HEK293 (cell line): ENCODE measurements around the gene GLRA2.

ENCODE experiments used
- CTCF ChIA-PET: fragments of 350-600 bp; formaldehyde crosslinking; extraction: SDS; loops from one replicate; lab custom pipeline; 2021; ENCODE audit warnings: antibody characterized with exemption; lab: Yijun Ruan, JAX
- POLR2A ChIA-PET: fragments of 300-600 bp; formaldehyde crosslinking; extraction: SDS; loops from one replicate; lab custom pipeline; 2020; ENCODE audit warnings: antibody characterized with exemption, inconsistent platforms; lab: Yijun Ruan, JAX
- H3K27ac ChIP-seq: fragments of 200-500 bp; sonication (Bioruptor generic); 2 replicates; pipeline ENCODE4 v1.5.1; 2014; ENCODE audit warnings: low read depth, low read length, control low read depth, inconsistent platforms; ENCODE audit errors: extremely low read depth
- H3K36me3 ChIP-seq, 2 experiments: fragments of 200-500 bp in 1 of 2; sonication (Bioruptor generic) in 1 of 2; 1 replicate in 1 of 2; 2 replicates in 1 of 2; pipeline ENCODE4 v1.5.1; 2014 to 2017; ENCODE audit warnings: inconsistent platforms in 2 of 2, low read length in 2 of 2; ENCODE audit not compliant: control insufficient read depth in 2 of 2, insufficient read depth in 1 of 2
- H3K4me1 ChIP-seq: fragments of 200-500 bp; sonication (Bioruptor generic); 2 replicates; pipeline ENCODE4 v1.5.1; 2014; ENCODE audit warnings: mild to moderate bottlenecking, low read length, inconsistent platforms; ENCODE audit not compliant: control insufficient read depth, insufficient read depth
- H3K4me3 ChIP-seq: 2 replicates; pipeline ENCODE4 v1.5.1; 2011; ENCODE audit warnings: low read depth, mild to moderate bottlenecking, control low read depth, low read length, moderate library complexity
- H3K9me3 ChIP-seq: fragments of 200-500 bp; sonication (Bioruptor generic); 2 replicates; pipeline ENCODE4 v1.5.1; 2014; ENCODE audit warnings: low read depth, low read length, inconsistent platforms; ENCODE audit not compliant: control insufficient read depth, insufficient read depth
- OVOL3 ChIP-seq: fragments of 450-650 bp; formaldehyde crosslinking; IDR thresholded peaks from 2 replicates; pipeline ENCODE4 v1.5.1; 2016; ENCODE audit warnings: missing biosample characterization, missing genetic modification characterization
- PATZ1 ChIP-seq: fragments of 450-650 bp; formaldehyde crosslinking; IDR thresholded peaks from 2 replicates; pipeline ENCODE4 v1.5.1; 2016; ENCODE audit warnings: missing biosample characterization, missing genetic modification characterization
- ZBTB20 ChIP-seq: fragments of 450-650 bp; formaldehyde crosslinking; IDR thresholded peaks from 2 replicates; pipeline ENCODE4 v1.5.1; 2016; ENCODE audit warnings: missing biosample characterization, missing genetic modification characterization
- ZBTB6 ChIP-seq: fragments of 450-650 bp; formaldehyde crosslinking; IDR thresholded peaks from 2 replicates; pipeline ENCODE4 v1.5.1; 2017; ENCODE audit warnings: missing biosample characterization, missing genetic modification characterization
- ZFP3 ChIP-seq: fragments of 450-650 bp; formaldehyde crosslinking; IDR thresholded peaks from 2 replicates; pipeline ENCODE4 v1.5.1; 2016; ENCODE audit warnings: low read depth, missing biosample characterization, missing genetic modification characterization
- ZIC2 ChIP-seq: fragments of 450-650 bp; formaldehyde crosslinking; IDR thresholded peaks from 2 replicates; pipeline ENCODE4 v1.5.1; 2016; ENCODE audit warnings: missing biosample characterization, missing genetic modification characterization
- ZNF146 ChIP-seq: fragments of 450-650 bp; formaldehyde crosslinking; IDR thresholded peaks from 2 replicates; pipeline ENCODE4 v1.5.1; 2016; ENCODE audit warnings: missing biosample characterization, missing genetic modification characterization
- ZNF19 ChIP-seq: fragments of 450-650 bp; formaldehyde crosslinking; IDR thresholded peaks from 2 replicates; pipeline ENCODE4; 2016; ENCODE audit warnings: missing biosample characterization, missing genetic modification characterization, low read depth
- ZNF2 ChIP-seq: fragments of 450-650 bp; formaldehyde crosslinking; IDR thresholded peaks from 2 replicates; pipeline ENCODE4 v1.5.1; 2016; ENCODE audit warnings: missing biosample characterization, missing genetic modification characterization
- ZNF24 ChIP-seq: fragments of 450-650 bp; formaldehyde crosslinking; IDR thresholded peaks from 2 replicates; pipeline ENCODE4 v1.5.1; 2016; ENCODE audit warnings: missing biosample characterization, missing genetic modification characterization
- ZNF292 ChIP-seq: fragments of 450-650 bp; formaldehyde crosslinking; IDR thresholded peaks from 2 replicates; pipeline ENCODE4 v1.5.1; 2016; ENCODE audit warnings: low read depth, missing biosample characterization, missing genetic modification characterization, borderline replicate concordance
- ZNF324 ChIP-seq: fragments of 450-650 bp; formaldehyde crosslinking; IDR thresholded peaks from 2 replicates; pipeline ENCODE4 v1.5.1; 2016; ENCODE audit warnings: missing biosample characterization, missing genetic modification characterization
- ZNF366 ChIP-seq: fragments of 450-650 bp; formaldehyde crosslinking; conservative IDR thresholded peaks from 2 replicates; pipeline ENCODE4 v1.5.1; 2016; ENCODE audit warnings: missing biosample characterization, missing genetic modification characterization
- ZNF433 ChIP-seq: fragments of 450-650 bp; formaldehyde crosslinking; IDR thresholded peaks from 2 replicates; pipeline ENCODE4 v1.5.1; 2016; ENCODE audit warnings: missing biosample characterization, missing genetic modification characterization, low read depth
- ZNF548 ChIP-seq: fragments of 450-650 bp; formaldehyde crosslinking; IDR thresholded peaks from 2 replicates; pipeline ENCODE4 v1.5.1; 2016; ENCODE audit warnings: missing biosample characterization, missing genetic modification characterization
- ZNF624 ChIP-seq: fragments of 450-650 bp; formaldehyde crosslinking; IDR thresholded peaks from 2 replicates; pipeline ENCODE4 v1.5.1; 2017; ENCODE audit warnings: missing biosample characterization, missing genetic modification characterization
- ZNF626 ChIP-seq: fragments of 450-650 bp; sonication (Bioruptor Pico); formaldehyde crosslinking; IDR thresholded peaks from 2 replicates; pipeline ENCODE4 v1.5.1; 2018; ENCODE audit warnings: missing biosample characterization, missing genetic modification characterization, inconsistent platforms
- ZNF768 ChIP-seq: fragments of 450-650 bp; formaldehyde crosslinking; IDR thresholded peaks from 2 replicates; pipeline ENCODE4 v1.5.1; 2018; ENCODE audit warnings: missing biosample characterization, mild to moderate bottlenecking, missing genetic modification characterization
- ZSCAN16 ChIP-seq: fragments of 450-650 bp; formaldehyde crosslinking; IDR thresholded peaks from 2 replicates; pipeline ENCODE4 v1.5.1; 2016; ENCODE audit warnings: missing biosample characterization, missing genetic modification characterization
- ZSCAN23 ChIP-seq: fragments of 450-650 bp; formaldehyde crosslinking; IDR thresholded peaks from 2 replicates; pipeline ENCODE4 v1.5.1; 2016; ENCODE audit warnings: missing biosample characterization, missing genetic modification characterization
- TF ChIP-seq, protein P1 (sequence below): fragments of 450-650 bp; formaldehyde crosslinking; IDR thresholded peaks from 2 replicates; pipeline ENCODE4 v1.5.1; 2016; ENCODE audit warnings: missing biosample characterization, missing genetic modification characterization
- TF ChIP-seq, protein P2 (sequence below): fragments of 450-650 bp; formaldehyde crosslinking; conservative IDR thresholded peaks from 2 replicates; pipeline ENCODE4 v1.5.1; 2016; ENCODE audit warnings: low read depth, missing biosample characterization, missing genetic modification characterization

Gene GLRA2

DNA sequence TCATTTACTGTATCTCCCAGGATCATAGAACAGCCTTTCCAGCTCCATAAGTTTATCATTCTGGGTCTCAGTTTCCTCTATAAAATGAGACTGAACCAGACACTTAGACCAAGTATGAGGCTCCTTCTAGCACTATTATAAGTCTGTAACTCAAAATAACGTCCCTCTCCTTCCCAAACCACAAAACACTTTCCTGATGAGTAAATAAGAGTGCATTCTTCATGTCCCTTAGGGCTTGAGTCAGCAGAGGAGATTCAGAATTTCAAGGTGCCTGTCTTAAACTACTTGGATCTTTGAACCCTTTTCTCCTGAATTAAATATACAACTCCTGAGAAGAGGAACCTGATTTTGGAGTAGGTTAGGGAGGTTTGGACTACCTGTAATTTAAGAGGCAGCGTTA lies 62.6 kb downstream of the GLRA2 start (continued):
- TF ChIP-seq PATZ1 (tag by site-specific recombination) (no peak), ZIC2 (tag by site-specific recombination) (no peak), ZNF146 (tag by site-specific recombination) (no peak), ZNF768 (tag by site-specific recombination) (no peak), ZNF24 (no peak), ZFP3 (tag by site-specific recombination) (no peak), ZSCAN16 (tag by site-specific recombination) (no peak), ZBTB6 (tag by site-specific recombination) (no peak), ZNF292 (tag by site-specific recombination) (no peak), ZNF626 (tag by site-specific recombination) (no peak), ZNF366 (tag by site-specific recombination) (no peak)
- TF ChIP-seq, protein P1, sequence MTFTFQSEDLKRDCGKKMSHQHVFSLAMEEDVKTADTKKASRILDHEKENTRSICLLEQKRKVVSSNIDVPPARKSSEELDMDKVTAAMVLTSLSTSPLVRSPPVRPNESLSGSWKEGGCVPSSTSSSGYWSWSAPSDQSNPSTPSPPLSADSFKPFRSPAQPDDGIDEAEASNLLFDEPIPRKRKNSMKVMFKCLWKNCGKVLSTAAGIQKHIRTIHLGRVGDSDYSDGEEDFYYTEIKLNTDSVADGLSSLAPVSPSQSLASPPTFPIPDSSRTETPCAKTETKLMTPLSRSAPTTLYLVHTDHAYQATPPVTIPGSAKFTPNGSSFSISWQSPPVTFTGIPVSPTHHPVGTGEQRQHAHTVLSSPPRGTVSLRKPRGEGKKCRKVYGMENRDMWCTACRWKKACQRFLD (tag by site-specific recombination): no peak
- TF ChIP-seq, protein P2, sequence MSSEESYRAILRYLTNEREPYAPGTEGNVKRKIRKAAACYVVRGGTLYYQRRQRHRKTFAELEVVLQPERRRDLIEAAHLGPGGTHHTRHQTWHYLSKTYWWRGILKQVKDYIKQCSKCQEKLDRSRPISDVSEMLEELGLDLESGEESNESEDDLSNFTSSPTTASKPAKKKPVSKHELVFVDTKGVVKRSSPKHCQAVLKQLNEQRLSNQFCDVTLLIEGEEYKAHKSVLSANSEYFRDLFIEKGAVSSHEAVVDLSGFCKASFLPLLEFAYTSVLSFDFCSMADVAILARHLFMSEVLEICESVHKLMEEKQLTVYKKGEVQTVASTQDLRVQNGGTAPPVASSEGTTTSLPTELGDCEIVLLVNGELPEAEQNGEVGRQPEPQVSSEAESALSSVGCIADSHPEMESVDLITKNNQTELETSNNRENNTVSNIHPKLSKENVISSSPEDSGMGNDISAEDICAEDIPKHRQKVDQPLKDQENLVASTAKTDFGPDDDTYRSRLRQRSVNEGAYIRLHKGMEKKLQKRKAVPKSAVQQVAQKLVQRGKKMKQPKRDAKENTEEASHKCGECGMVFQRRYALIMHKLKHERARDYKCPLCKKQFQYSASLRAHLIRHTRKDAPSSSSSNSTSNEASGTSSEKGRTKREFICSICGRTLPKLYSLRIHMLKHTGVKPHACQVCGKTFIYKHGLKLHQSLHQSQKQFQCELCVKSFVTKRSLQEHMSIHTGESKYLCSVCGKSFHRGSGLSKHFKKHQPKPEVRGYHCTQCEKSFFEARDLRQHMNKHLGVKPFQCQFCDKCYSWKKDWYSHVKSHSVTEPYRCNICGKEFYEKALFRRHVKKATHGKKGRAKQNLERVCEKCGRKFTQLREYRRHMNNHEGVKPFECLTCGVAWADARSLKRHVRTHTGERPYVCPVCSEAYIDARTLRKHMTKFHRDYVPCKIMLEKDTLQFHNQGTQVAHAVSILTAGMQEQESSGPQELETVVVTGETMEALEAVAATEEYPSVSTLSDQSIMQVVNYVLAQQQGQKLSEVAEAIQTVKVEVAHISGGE (tag by site-specific recombination): no peak

DNA sequence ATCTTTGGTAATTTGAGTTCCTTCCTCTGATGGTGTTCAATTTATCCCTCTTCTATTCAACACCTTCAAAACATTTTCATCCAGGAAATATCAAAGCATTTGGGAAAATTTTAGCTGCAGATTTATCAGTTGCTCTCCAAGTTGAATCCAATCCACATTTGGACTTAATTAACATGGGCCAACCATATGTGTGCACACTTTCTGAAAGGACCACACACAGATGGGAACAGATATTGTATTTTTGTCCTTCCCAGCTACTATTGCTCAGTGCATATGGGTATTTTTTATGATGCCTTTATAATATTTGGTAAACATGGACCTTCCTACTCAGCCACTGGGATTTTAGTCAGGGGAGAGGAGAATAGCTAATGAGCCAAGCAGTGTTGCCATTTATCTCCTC lies 65.2 kb downstream of the GLRA2 start:
- Histone ChIP-seq H3K4me3 (no peak overlapping the region), H3K4me1 (no peaks in the 10 kb centered on the region), H3K36me3 (no peaks in the 10 kb centered on the region), H3K9me3 (no peaks in the 10 kb centered on the region), H3K27ac (no peak overlapping the region)
- ChIA-PET POLR2A (no interaction called here), CTCF (no interaction called here)
- TF ChIP-seq ZNF433 (tag by site-specific recombination) (no peak), ZBTB20 (tag by site-specific recombination) (no peak), ZNF2 (no peak), ZNF19 (tag by site-specific recombination) (no peak), OVOL3 (tag by site-specific recombination) (no peak), ZSCAN23 (no peak), ZNF324 (tag by site-specific recombination) (no peak), ZNF624 (no peak), ZBTB6 (tag by site-specific recombination) (no peak), ZNF548 (tag by site-specific recombination) (no peak)
